Measurements from ENCODE around the gene PIGA.

PIGA gene, protein sequence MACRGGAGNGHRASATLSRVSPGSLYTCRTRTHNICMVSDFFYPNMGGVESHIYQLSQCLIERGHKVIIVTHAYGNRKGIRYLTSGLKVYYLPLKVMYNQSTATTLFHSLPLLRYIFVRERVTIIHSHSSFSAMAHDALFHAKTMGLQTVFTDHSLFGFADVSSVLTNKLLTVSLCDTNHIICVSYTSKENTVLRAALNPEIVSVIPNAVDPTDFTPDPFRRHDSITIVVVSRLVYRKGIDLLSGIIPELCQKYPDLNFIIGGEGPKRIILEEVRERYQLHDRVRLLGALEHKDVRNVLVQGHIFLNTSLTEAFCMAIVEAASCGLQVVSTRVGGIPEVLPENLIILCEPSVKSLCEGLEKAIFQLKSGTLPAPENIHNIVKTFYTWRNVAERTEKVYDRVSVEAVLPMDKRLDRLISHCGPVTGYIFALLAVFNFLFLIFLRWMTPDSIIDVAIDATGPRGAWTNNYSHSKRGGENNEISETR

DNA sequence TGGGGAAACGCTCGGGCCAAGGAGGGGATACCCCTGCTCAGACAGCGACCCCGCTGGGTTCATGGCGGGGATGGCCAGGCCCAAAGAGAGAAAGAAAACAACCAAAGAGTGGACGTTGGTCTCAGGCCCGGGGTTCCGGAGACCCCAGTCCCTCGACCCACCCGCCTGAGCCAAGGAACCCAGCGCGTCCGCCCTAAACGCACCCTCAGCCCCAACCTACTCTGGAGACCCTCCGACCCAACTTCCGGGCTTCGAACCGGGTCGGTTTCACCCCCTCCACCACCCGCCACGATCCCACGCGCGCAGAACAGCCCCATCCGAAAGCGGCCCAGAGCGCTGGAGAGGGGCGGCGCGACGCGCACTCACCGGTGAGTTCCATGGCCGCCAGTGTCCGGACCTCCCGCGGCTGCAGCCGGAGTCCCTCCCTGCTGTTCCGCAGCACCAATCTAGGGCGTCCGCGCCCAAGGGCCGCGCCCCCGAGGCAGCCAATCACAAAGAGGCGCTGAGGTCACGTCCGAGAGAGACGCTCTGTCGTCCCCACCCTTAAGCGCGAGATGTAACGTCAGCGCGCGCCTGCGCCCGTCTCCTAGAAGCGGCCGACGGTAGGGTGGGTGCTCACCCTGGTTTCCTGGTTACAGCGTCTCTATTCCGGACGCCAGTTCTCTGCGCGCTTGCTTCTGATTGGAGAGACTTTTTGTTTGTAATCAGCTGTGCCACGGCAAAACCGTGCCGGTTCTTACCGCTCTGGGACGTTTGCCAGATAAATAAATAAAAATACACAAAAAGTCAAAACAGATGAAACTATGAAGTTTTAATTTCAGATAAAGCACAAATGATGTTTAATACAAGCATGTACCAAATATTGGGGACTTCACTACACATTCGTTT, at the start of gene PIGA:
Gene PIGA, minus strand, starts transcription at position 389 of the 888 bp plus-strand sequence. CDS start 3,593 bp downstream, outside the sequence.
- peak; percentile 93 for DNase-seq

DNA sequence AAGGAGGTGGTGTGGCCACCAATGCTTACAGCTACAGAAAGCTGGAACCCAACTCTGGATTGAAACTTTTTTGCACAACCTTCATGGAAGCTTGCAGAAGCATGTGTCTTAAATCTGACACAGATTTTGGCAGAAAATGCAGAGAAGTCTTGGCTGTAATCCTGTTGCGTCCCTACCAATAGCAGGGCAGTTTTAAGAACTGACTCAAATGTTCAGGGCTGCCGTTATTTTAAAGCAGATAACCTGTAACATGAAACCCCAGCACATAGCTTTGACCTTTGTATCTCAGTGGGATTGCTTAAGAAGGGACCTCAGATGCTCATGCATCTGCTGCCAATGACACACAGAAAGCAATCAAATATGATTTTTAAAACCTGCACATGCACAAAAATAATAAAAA, 49.0 kb upstream of the PIGA start, which contains the start of gene VEGFD:
Gene VEGFD, minus strand, starts transcription at position 110 of the 400 bp plus-strand sequence. CDS start 467 bp downstream, outside the sequence.
- DNase-seq: no peak

DNA sequence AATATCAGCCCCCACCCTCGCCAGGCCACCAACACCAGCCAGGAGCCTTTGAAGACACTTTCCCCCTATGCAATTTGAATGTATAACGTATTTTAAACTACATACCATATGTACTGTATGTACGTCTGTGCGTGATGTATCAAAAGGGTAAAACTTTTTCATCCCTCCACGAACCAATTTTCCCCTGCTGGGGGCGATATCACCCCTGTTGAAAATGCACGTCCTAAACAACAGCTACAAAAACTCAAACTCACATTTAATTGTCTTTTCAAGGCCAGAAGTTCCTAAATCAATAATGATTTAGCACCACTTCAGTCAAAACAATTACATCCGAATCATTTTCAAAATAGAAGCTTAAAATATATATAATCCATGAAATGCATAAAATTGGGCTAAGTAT, 47.5 kb upstream of the PIGA start:
- DNase-seq: no peak

DNA sequence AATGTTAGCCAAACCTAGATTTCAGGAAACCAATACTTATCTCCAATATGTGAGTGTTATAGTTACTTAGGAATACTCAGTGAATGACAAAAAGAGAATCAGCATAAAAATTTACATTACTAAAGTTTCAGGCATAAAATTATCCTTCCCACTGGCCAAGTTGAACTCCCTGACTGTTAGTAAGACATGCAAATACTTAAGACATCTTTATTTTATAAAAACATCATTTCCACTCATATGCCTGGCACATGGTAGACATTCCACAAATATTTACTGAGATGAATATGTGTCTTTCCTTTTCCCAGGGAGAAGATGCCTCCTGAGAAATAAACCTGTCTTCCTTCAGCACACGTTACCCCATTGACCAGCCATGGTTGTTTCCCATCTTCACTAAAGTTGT, 41.6 kb upstream of the PIGA start:
- DNase-seq: no peak

DNA sequence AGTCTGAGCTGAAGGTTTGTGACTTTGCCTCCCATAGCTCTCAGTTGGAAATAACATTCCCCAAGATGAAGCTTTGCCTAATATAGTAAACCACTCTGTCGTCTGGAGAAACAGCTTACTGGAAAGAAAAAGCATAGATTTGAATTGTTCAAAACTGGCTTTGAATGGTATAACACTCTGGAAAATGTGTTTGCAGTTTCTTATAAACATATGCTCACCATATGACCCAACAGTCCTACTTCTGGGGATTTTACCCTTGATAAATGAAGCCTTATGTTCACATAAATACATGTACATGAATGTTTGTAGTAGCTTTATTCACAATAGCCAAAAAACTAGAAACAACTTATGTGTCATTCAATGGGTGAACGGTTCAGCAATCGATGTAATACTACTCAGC, 38.7 kb upstream of the PIGA start:
- DNase-seq: no peak

DNA sequence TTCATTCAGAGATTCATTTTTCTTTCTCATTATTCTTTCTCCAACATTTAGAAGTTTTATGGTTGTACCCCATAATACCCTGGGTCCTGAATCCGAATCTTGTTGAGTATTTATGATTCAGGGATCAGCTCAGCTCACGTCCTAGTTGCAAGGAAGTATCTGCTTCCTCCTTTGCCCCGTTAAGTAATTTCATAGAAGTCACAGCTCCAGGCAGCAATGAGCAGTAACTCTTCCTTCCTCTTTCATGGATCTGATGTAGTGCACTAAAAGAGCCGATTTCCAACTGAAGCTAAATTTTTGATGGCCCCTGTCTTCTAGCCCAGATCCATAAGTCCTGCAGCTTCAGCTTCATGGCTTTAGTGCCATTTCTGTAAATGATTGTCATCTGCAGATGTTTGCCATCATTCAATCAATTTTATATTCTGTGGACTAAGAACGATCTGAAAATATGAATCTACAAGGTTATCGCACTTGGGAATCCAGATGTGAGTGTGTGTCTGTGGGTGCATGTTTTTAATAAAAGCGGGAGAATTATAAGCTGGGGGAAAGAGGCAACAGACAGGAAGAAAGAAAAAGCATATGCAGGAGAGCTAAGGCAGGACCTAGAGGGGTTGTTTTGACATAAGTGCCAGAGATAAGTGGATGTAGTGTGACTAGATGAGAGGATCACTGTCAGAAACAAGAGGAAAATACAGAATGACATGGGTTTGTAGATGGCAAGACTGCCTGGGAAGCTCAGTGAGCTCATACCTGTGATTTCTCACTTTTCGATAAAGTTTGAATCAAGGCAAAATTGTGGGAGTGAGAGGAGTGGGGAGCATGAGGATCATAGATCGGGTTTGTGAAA, 31.4 kb upstream of the PIGA start:
- DNase-seq: no peak

DNA sequence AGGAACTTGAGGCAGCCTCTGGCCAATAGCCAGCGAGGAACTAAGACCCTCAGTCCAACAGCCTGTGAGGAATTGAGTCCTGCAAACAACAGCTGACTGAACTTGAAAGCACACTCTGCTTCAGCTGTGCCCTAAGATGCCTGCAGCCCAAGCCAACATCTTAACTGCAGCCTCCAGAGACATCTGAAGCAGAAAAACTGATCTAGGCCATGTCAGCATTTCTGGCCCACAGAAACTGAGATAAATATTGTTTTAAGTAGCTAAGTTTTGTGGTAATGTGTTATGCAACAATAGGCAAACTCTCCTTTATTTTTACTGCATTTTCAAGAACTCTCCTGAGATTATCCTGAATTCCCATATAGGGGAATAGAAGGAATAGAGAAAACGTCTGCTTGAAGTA, 24.4 kb upstream of the PIGA start:
- no peak for DNase-seq

DNA sequence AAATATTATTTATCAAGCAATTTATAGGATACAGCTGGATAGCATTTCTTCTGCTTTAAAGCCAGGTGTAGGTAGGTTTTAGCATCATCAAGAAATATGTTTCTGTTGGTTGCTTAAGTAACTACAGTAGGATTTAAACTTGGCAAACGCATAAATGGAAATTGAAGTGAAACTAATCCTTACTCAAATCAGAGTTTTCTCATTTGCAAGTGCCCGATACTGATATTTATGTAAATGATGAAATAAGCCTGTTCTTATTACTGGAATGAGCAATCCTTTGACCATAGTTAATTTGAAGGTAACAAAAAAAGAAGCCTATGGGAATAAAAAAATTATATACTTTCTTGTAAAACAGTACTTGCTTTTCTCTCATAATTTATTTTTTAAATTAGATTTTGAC, 23.2 kb upstream of the PIGA start:
- DNase-seq: no peak

DNA sequence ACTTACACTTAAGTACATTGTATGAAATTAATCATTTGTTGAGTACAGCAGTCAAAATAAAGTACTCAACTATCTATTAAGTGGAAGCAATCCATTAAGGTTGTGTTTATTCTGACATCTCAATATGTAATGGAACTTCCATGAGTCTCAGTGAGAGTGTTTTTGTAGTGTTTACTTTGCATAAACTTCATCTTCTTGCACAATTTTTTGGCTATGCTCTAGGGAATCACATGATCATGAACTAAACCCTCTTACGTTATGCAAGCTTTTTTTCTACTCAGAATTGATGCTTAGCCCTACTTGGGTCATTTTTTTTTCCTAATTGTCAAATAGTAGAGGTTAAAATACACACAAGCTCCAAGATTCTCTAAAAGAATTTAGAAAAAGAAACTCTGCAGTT, 21.1 kb upstream of the PIGA start:
- no peak for DNase-seq

DNA sequence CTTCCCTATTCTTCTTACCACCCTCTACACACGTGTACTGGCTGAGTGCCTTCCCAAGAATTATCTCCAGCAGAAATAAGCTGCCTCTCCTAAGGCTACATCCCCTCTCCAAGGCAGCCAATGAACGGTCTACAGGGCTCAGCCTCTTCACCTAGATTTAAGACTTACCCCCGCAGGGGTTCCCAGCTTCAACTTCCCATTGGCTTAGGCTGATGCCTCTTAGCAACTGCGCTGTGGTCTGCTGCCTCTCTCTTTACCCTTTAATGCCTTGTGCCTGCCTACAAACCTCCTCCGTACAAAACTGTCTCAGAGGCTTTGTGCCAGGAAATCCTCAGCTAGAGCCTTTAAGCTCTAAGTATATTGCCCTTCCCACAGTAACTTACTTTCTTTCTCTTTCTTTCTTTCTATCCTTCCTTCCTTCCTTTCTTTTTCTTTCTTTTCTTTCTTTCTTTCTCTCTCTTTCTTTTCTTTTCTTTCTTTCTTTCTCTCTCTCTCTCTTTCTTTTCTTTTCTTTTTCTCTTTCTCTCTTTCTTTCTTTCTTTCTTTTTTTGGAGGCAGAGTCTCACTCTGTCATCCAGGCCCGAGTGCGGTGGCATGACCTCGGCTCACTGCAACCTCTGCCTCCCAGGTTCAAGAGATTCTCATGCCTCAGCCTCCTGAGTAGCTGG, 15.1 kb upstream of the PIGA start:
- DNase-seq: no peak

DNA sequence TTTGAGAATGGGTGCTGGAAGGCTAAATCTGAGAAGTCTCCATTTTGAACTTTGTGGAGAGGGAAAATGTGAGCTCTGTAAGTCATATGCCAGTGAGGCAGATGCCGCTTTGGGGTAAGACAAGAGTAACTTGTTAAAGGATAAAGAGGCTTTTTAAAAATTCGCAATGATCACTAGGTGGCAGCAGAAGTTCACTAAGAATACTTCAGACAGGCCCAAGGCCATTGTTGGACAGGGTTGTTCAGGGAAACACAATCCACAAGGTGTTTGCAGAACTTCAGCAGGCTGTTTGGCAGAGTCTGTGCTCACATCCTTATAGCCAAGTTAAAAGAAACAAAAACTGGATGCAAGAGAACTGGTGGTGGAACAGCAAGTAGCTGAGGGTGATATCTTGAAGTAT, 13.7 kb upstream of the PIGA start:
- peak; percentile 46 for DNase-seq

DNA sequence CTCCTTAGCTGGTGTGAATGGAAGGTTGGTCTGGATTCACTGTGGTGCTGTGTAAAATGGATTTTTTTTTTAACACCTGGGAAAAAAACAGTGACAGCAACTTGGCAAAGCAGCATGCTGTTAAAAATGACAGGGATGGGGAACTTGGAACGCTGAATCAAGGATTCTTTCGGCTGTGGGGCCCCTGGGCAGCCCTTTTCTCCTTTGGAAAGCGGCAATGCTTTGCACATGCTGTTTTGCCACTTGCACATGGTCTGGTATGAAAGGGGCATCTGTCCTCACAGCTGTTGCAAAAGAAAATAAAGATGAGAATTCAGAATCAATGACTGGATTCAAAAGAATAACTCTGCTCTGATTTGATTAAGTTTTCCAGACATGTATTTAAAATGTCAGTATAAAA, 10.7 kb upstream of the PIGA start:
- no peak for DNase-seq

DNA sequence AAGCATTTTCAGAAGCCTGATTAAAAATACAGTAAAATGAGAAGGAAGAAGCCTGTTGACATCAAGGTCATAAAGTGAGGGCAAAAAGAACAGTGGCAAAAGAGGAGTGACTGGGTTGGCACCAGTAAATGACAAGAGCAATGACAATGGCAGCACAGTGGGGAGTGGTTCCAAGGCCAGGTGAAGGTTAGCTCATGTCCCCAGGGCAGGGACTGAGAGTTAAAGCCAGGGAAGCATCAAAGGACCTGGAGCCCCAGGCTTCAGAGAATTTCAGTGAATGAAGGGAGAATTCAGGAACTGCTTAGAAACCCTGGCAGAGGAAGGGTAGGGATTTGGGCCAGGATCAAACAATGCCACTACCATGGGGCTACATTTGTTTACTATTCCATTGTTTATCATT, 8.8 kb upstream of the PIGA start:
- no peak for DNase-seq

DNA sequence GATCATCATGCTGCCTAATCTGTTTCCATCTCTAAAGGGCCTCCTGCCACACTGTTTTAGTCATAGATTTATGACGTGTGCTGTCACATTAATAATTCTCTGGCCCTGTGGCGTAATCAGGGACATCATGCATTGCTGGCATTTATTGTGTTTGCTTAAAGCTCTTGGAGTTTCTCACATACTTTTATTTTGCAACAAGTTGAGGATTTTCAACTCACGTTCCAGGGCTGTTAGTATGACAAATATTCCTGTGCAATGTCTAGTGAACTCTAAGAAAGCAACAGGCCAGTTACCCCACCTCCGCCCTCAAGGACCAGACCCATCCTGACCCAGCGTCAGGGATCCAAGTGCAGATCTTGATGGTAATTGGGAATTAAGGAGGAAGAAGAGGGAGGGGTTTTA, 7.8 kb upstream of the PIGA start:
- no peak for DNase-seq

DNA sequence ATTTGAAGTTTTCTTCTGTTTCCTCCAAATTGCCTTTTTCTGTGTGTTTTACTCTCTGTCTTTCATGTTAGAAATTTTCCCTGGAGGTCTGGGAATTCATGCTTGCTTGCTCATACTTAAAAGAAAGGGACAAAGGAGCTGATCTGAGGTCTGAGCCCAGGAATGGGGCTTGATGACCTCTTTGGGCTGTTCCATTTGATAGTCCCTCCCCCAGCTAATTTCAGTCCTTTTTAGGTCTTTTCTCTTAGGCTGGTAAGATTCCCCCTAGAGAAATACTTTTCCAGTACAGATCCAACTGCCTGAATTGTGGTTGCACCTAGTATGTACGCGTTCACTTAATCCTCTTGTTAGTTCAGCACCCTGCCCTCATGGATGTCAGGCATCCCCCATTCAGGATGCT, 5.5 kb upstream of the PIGA start:
- DNase-seq: no peak

DNA sequence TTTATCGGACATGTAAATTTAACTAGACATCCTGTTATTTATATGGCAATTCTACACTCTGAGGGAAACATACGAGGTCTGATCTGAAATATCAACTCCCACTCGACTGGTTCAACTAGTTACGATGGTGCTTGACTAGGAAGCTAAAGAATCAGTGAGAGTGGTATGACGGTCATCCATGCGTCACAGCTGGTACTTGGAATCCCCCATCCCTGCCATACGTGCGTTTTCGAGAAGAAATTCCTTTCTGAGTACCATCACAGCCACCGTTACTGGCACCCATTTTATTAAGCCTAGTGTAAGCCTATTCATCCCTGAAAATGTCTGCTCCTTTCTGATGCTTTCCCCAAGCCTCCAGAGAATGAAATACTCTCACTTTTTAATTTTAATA, 695 bp upstream of the PIGA start:
- DNase-seq: no peak

DNA sequence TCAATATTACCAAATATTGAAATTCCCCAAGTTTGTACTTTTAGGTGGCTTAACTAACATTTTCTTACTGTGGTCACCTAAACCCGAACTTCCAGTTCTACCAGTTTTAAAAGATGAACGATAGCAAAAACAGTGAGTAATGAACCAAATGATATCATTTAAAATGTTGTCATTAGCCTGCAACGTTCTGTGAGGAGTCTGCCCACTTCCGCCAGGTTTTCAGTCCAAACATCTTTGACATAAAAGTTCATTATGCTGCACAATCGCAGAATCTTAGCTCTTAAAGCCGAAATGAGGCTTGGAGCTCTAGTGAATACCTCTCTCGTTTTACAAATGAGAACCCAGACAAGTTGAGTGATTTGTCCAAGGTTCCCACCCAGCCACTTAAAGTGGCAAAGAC, 762 bp downstream of the PIGA start:
- DNase-seq: no peak

DNA sequence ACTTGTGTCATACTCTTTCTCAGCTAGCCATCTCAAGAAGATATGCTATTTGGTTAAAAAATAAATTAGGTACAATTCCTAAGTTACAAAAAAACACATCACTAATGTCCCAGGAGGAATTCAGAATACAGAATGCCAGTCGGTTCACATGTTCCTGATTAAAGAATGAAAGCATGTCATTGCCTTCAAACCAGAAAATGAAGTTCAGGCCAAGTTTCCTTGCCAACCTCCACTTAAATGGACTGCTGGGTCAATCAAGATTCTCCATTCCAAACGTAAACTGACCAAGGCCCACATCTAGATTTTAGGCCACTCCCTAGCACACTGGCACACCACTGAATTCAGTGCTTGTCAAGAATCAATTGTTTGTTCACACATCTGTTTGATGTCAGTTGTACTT, 6.5 kb downstream of the PIGA start:
- DNase-seq: no peak

DNA sequence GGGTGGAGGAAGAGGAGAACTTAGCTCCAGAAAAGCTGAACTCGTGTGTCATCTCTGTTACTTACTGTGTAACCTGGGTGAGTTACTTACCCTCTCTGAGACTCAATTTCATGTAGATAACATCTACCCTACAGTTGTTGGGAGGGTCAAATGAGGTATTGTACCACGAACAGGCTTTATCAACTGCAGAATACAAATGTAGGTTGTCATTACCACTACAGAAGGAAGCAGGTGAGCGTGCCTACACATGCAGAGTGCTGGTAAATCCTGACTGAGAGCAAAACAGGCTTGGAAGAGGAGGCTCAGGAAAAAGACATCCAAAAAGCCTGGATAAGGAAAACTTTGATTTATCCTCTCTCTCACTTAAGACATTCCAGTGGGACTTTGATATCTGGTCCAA, 7.2 kb downstream of the PIGA start:
- no peak for DNase-seq

DNA sequence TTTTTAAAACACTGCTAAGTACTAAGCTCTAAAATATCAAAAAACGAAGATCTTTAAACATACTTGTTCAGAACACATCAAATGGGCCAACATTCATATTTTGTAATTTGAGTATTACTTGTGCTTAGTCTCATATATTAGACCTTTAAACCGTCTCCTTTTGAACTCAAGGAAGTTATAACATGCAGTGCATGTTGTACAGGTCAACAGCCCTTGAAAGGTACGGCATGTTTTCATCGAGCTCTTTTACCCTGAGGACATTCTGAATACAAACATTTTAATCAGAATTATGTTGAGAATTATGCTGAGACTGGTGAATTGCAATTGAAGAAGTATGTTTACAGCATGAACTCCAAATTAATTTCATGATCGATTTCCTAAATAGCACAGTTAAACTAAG, 12.9 kb downstream of the PIGA start:
- no peak for DNase-seq

DNA sequence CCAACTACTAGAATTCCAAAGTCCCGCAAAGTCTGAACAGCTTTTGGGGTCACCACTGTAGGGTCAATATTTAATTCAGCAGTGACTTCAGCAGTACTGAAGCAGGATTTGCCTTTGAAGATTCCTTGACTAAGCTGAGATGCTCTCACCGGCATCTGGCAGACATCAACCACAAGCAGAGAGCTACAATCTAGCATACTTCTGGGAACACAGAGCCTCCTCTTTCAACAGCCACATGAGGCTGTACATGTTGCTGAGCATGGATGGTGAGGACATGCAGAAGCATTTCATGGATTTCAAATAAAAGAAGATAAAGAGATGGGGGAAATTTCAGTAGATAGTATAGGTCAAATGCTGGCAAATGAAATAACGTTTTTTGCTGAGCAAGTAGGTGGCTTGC, 13.3 kb downstream of the PIGA start:
- no peak for DNase-seq

DNA sequence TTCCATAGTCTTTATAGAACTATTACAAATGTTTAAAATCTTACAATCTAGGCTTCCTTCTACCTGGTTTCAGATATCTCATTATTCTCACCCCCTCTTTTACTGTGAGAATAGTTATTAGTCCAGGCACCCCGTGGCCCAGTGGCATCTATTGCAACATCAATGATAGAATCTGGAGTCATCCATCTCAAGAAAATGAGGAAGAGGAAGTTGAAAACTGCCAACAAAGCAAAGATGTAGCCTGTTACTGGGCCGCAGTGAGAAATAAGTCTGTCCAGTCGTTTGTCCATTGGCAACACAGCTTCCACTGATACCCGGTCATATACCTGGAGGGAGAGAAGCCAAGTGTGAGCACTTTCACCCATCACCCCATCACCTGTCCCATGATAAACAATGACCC, 13.9 kb downstream of the PIGA start:
- DNase-seq: no peak

All from DMS153 (cell line).